Measurements from ENCODE around the gene TRIML2. TPM values are rescaled to one million over a fixed set of nuclear protein-coding genes. Genes with fewer than 3 reads are reported as not detected.

TRIML2 gene
- total and polyA plus RNA-seq, 9 of the 15 experiments (the other 6 are each of a cell fraction or from before 2014, with no cell fraction given), result 0.03 to 0.16 TPM; not detected in 7

DNA sequence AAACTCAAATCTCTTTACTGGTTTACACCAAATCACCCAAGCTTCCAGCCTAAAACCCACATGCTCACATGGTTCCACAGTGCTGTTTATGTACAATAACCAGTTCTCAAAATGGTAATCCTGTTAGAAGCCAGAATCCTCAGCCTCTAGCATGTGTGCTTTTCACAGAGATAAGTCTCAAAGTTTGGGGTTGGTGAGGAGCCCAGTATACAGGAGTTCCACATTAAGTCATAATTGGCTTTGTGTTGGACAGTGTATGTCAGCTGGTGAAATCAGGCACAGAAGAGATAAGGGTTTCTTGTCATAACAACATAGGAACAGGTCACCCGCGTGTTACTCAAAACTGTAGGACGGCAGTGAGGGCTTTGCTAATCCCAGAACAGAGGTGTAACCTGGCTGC, 29.7 kb upstream of the TRIML2 start, which contains the start of gene TRIML1:
Gene TRIML1, plus strand, starts transcription at position 301 of the 400 bp plus-strand sequence. CDS start 118 bp downstream, outside the sequence.
- FAIRE-seq (no peak), ATAC-seq (no peak), DNase-seq (ENCODE audit: extremely low read depth in 1 of 4, low spot score in 3 of 4) (no peak)
- H3K36me3 ChIP-seq (ENCODE audit: control insufficient read depth, insufficient read depth, low read length), result no peaks in the 10 kb centered on the region
- no peak within 1 kb of the TSS for H2AFZ ChIP-seq (ENCODE audit: low read depth, low read length)
- H3K79me2 ChIP-seq (ENCODE audit: control insufficient read depth, insufficient read depth, low read length), result no peaks in the 10 kb centered on the region
- H3K4me1 ChIP-seq (replicated peaks in 1 of 2; ENCODE audit: control insufficient read depth in 2 of 2, insufficient read depth in 2 of 2, low read length in 2 of 2), result no peaks in the 10 kb centered on the region
- H3K9ac ChIP-seq (ENCODE audit: insufficient read depth in 1 of 2, low read depth in 2 of 2, low read length in 2 of 2), result peak within 1 kb of the TSS in 1 of 2 experiments; percentile 45; a peak in 1 of 4 replicates
- no peak within 1 kb of the TSS for H3K27ac ChIP-seq (ENCODE audit: extremely low read depth, low read depth, low read length)
- in situ Hi-C loops (cut with MboI), result no loop called here
- no peak within 1 kb of the TSS for H3K4me3 ChIP-seq
- H3K9me3 ChIP-seq (replicated peaks; ENCODE audit: control insufficient read depth, insufficient read depth, low read depth, low read length), result no peaks in the 10 kb centered on the region
- no TSS peak for BruUV-seq (replicated peaks)
- H4K20me1 ChIP-seq (replicated peaks; ENCODE audit: control insufficient read depth, insufficient read depth, low read length), result no peaks in the 10 kb centered on the region
- H3K9me1 ChIP-seq (ENCODE audit: control insufficient read depth, insufficient read depth, low read length), result no peaks in the 10 kb centered on the region
- intact Hi-C loops (cut with micrococcal nuclease), result no loop called here
- WGBS (ENCODE audit: insufficient coverage, low coverage, missing lambda C conversion rate), result 0% methylated on average over 3 of the region's 3 CpGs
- CTCF ChIA-PET (ENCODE audit: low intra/inter-chr PET ratio), result no interaction called here
- POLR2A ChIA-PET, result no interaction called here
- H3K27me3 ChIP-seq (ENCODE audit: control insufficient read depth in 2 of 2, insufficient read depth in 2 of 2, low read length in 2 of 2), result no peaks in the 10 kb centered on the region
- no peak within 1 kb of the TSS for H3K4me2 ChIP-seq (ENCODE audit: insufficient read depth, low read length)
- TF ChIP-seq, protein P1, sequence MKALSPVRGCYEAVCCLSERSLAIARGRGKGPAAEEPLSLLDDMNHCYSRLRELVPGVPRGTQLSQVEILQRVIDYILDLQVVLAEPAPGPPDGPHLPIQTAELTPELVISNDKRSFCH (CRISPR knock-in tag; IDR thresholded peaks at IDR 0.05), result no peak
- TF ChIP-seq, protein P1 (tag; IDR thresholded peaks at IDR 0.05), result no peak
- TF ChIP-seq ZBED1 (IDR thresholded peaks at IDR 0.05) (no peak), ZFPM2 (CRISPR knock-in tag; IDR thresholded peaks at IDR 0.05) (no peak), RAD21 (CRISPR knock-in tag; conservative IDR thresholded peaks at IDR 0.05 in 1 of 2, IDR thresholded peaks at IDR 0.05 in 1 of 2) (no peak), SIX5 (IDR thresholded peaks at IDR 0.05; ENCODE audit: borderline replicate concordance in 1 of 2, insufficient read depth in 1 of 2, low read depth in 1 of 2, low read length in 2 of 2) (no peak), ZNF263 (CRISPR knock-in tag; IDR thresholded peaks at IDR 0.05; ENCODE audit: borderline replicate concordance) (no peak), SP1 (CRISPR knock-in tag; IDR thresholded peaks at IDR 0.05) (no peak), TEAD4 (IDR thresholded peaks at IDR 0.05; ENCODE audit: low read length) (no peak), TEAD4 (CRISPR knock-in tag; IDR thresholded peaks at IDR 0.05; ENCODE audit: borderline replicate concordance) (no peak), SPI1 (IDR thresholded peaks at IDR 0.05; ENCODE audit: borderline replicate concordance, low read depth, low read length) (no peak), PHB2 (IDR thresholded peaks at IDR 0.05; ENCODE audit: low read depth) (no peak), ZNF589 (CRISPR knock-in tag; IDR thresholded peaks at IDR 0.05; ENCODE audit: low read depth) (no peak)
- TF ChIP-seq, protein P2, sequence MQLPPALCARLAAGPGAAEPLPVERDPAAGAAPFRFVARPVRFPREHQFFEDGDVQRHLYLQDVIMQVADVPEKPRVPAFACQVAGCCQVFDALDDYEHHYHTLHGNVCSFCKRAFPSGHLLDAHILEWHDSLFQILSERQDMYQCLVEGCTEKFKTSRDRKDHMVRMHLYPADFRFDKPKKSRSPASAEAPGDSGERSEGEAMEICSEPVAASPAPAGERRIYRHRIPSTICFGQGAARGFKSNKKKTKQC (CRISPR knock-in tag; IDR thresholded peaks at IDR 0.05), result no peak
- TF ChIP-seq, protein P3, sequence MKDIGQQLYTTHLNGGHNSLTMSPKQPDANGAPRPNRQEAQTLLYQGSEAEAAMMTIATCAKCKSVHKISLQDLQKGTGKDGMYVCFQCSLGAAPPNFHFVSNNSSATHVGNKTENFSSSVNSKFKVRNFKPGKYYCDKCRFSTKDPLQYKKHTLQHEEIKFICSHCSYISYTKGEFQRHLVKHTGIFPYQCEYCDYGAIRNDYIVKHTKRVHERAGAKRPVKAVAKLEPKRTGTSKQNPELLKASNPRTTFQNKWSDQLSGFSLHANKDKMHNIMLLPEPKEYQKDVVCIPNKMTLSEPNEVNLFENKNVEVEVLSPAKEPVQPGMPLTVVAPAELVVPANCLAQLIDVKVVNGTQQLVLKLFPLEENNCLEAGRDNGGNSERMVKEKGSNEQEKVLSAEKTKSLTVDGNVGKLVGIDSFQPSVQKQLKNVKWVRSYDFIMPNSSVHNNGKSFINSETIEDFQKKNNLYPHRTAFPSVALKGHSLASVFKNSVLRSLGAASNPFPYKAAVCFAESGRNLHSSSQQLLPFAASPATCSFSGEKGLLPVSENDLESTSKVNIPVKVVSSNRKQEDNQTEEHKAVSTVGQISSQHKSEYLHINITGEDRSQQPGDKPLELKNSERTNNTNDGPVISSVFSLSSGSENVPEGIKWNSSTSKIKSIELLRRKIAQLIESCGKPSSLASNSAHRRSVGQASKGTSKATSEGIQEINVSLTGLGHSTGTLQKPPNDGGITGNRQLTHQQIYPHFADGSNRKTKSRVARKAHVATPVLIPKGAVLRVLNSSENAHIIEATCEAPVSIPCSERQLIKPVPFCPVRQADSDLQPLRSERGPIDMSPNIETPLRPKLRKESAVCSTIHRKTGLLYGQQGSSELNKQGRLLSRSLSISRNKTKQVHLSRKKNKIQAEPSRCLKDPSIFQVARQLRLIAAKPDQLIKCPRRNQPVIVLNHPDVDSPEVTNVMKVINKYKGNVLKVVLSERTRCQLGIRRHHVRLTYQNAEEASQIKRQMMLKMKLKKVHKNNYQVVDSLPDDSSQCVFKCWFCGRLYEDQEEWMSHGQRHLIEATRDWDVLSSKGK (CRISPR knock-in tag; IDR thresholded peaks at IDR 0.05), result no peak
- TF ChIP-seq, protein P4, sequence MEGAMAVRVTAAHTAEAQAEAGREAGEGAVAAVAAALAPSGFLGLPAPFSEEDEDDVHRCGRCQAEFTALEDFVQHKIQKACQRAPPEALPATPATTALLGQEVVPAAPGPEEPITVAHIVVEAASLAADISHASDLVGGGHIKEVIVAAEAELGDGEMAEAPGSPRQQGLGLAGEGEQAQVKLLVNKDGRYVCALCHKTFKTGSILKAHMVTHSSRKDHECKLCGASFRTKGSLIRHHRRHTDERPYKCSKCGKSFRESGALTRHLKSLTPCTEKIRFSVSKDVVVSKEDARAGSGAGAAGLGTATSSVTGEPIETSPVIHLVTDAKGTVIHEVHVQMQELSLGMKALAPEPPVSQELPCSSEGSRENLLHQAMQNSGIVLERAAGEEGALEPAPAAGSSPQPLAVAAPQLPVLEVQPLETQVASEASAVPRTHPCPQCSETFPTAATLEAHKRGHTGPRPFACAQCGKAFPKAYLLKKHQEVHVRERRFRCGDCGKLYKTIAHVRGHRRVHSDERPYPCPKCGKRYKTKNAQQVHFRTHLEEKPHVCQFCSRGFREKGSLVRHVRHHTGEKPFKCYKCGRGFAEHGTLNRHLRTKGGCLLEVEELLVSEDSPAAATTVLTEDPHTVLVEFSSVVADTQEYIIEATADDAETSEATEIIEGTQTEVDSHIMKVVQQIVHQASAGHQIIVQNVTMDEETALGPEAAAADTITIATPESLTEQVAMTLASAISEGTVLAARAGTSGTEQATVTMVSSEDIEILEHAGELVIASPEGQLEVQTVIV (CRISPR knock-in tag; IDR thresholded peaks at IDR 0.05; ENCODE audit: borderline replicate concordance), result no peak
